NCI-H69 (cell line): ENCODE data around the gene ZCCHC17.
A peak's percentile ranks its signal among the peaks of the same experiment; 100 is the strongest.
"Not testable (repeated sequence)": the region's sequence is repeated elsewhere in the genome, so short reads cannot be mapped to it uniquely, and the experiment has no call there.

Source experiments
- DNase-seq: peaks from one replicate; lab custom pipeline; 2025; lab: John Stamatoyannopoulos, UW

Gene ZCCHC17

GRCh38 chr1:31371121-31371959, 74.5 kb downstream of the ZCCHC17 start:
- DNase-seq: no peak

- no peak for DNase-seq
These were observed 75.2 kb downstream of the ZCCHC17 start for GRCh38 chr1:31372051-31372450.

DNA sequence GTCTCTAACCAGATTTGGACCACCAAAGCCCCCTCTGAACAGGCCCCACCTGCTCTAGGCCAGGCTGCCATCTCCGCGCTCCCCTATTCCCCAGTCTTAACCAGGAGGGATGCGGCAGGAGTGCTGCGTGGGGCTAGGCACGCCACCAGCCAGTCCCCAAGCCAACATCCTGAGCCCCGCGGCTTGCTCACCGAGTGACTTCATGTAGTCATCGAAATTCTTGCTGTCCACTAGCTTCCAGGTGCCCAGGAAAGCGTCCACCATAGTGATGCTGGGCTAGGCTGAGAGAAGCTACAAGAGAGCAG, 75.9 kb downstream of the ZCCHC17 start:
- DNase-seq: no peak

DNA sequence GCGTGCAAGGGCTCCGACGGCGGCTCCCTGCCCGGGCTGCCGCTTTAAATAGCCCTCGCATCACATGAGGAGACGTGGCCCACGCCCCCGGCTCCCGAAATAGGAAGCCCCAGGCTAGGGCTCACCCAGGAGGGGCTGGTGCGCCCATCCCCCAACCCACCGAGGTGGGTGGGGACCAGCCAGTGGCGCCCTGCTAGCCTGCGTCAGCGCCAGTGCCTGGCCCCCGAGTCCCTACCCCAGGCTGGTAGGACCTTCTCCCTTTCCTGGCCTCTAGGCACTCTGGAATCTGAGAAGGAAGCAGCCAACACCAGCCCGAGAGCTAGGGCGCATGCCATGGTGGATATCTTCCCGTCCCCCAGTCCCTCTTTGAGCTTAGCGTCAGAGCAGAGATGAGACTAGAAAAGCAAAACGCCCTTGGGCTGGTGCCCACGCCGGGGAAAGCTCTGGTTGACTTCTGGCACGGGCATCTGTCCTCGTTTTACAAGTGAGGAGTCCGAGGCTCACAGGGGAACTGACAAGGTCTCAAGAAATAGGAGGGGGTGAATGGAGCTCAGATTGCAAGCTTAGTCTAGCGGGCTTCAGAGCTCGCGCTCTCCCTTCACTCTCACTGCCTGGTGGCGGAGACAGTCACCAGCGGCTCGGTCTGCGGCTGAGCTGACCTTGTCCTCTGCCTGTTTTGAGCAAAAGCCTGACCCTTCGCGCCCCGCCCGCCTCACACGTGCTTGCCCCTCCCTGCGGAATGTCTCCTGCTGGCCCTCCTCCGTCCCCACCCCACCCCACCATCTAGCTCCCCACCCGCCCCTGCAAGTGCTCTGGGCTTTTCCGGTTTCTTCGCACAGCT, 76.4 kb downstream of the ZCCHC17 start, which contains the start of gene FABP3:
TSS of gene FABP3 (minus strand) at position 21 of the 841 bp plus-strand sequence. CDS start 62 bp downstream, outside the sequence.
- DNase-seq: peak; percentile 76

- no peak for DNase-seq
These were observed 77.2 kb downstream of the ZCCHC17 start for GRCh38 chr1:31373897-31374486.

GRCh38 chr1:31374511-31375196, 77.8 kb downstream of the ZCCHC17 start:
- DNase-seq: peak; percentile 15

- peak; percentile 93 for DNase-seq
These were observed 79.7 kb downstream of the ZCCHC17 start for GRCh38 chr1:31376375-31377134.

DNA sequence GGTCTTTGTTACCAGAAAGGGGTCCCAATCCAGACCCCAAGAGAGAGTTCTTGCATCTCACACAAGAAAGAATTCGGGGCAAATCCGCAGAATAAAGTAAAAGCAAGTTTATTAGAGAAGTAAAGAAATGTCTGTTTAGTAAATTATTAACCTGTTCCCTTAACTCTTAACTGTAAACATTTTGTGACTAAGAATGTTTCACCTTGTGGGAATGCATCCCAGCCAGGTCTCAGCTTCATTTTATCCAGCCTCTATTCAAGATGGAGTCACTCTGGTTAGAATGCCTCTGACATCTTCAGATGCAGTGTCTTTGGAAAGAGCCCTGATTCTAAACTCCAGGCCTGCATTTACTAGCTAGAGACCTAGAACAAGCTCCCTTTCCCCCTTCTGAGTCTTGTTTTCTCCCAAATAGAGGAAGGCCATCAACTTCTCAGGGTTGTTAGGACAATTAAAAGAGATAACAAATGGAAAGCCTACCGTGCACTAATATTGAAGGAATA, 80.6 kb downstream of the ZCCHC17 start:
- DNase-seq: no peak

DNA sequence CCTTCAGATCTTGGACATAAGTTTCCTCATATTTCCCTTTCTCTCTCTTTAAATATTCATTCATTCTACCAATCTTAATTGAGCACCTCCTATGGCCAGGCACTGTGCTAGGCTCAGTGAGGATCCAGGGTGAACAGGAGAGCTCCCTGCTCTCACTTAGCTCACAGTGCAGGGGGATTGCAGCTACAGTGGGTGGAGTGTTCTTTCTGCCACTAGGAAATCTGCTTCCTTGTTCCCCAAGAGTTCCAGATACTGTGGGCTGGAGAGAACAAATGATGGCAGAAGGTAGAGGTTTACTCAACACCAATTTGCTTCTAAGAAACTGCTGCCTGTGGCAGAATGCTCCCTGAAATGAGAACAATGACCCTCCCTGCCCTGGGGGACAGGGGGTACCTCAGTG, 81.2 kb downstream of the ZCCHC17 start:
- DNase-seq: no peak

GRCh38 chr1:31380181-31380580, 83.3 kb downstream of the ZCCHC17 start:
- no peak for DNase-seq

DNA sequence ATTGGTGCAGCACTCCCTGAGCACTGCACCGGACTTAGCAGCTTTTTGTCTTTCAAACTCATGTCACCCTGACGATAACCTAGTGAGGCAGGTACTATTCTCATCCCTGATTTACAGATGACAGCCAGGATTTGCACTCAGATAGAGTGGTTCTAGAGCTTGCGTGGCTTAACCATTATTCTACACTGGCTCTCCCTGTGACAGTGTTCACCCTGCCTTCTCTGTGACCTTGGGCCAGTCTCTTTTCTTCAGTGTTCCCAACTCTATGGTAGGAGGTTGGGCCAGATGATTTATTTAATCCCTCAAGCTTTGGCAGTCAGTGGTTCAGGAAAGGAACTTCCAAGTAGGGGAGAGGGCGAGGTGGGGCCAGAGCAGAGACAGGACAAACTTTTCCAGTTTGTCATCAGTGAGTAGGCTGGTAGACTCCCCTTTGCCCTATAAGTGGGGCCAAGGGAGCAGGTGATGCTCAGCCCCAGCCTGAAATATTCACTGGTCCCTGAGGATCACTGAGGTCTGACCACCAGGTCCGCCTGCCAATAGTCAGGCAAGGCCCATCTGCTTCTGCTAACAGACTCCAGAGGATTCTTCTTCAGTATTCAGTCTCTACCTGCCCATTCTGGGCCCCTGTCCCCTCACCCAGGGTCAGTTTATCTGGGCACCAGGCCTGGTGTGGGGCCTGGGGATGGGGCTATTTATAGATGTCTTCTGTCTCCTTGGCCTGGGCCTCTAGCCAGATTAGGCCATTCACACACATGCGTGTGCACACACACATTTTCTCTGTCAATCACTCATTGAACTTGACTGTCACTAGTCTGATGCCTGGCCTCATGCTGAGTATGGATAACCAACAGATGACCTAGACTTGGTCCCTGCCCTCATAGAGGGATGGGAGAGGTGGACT, 84.8 kb downstream of the ZCCHC17 start:
- no peak for DNase-seq

DNA sequence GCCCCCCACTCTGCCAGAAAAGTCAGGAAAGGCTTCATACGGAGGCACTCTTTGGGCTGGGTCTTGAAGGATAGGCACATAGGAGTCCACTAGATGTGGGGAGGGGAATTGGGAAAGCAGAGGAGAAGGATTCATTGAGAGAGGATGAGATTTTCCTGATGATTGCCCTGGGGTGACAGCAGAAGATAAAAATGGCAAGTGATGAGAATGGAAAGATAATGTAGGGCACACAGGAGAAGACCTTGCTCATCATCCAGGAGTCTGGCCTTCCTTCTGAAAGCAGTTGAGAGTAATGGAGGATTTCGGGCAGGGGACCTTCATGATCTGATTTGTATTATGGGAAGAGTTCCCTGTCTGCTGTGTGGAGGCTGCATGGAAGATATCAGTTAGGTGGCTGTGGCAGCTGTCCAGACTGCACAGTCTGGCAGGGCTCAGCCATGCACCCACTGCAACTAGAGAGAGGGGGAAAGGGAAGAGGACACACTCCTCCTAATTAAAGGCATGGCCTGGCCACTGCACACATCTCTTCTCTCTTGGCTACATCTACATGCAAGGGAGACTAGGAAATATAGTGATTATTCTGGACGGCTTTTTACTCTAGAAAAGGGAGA, 85.7 kb downstream of the ZCCHC17 start:
- no peak for DNase-seq

DNA sequence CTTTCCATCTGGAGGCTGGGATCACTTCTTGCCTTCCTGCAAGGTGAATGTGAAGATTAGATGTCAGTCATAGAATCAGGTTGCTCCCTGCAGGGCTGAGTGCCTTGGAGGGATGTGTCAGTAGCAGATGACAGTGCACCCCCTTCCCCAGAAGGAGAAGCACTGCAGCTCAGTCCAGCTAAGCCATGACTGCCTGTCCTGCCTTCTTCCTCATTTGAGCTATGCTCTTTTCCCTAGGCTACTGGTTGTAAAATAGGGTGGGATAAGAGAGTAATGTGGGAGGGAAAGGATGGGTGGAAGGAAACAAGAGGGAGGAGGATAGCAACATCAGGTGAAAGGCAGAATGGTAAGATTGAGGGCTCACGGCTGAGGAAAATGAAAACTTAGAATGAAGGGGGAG, 87.1 kb downstream of the ZCCHC17 start:
- DNase-seq: no peak

DNA sequence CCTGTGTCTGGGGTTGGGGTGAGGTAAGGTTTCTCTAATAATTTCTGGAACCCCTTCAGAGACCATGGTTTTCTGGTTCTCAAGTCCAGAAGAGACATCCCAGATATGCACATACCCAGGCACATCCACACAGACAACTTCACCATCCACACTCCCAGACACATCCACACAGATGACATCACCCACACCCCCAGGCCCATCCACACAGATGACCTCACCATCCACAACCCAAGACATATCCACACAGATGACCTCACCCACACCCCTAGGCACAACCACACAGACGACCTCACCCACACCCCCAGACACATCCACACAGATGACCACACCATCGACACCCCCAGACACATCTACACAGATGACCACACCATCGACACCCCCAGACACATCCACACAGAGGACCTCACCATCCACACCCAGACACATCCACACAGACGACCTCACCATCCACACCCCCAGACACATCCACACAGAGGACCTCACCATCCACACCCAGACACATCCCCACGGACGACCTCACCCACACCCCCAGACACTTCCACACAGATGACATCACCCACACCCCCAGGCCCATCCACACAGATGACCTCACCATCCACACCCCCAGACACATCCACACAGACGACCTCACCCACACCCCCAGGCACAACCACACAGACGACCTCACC, 89.9 kb downstream of the ZCCHC17 start:
- not testable (repeated sequence) for DNase-seq

DNA sequence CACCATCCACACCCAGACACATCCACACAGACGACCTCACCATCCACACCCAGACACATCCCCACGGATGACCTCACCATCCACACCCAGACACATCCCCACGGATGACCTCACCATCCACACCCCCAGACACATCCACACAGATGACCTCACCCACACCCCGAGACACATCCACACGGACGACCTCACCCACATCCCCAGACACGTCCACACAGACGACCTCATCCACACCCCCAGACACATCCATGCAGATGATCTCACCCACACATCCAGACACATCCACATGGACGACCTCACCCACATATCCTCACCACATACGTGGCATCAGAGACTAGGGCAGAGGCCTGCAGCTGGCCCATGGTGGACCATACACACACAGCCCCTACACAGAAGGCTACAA, 90.8 kb downstream of the ZCCHC17 start:
- DNase-seq: no peak

DNA sequence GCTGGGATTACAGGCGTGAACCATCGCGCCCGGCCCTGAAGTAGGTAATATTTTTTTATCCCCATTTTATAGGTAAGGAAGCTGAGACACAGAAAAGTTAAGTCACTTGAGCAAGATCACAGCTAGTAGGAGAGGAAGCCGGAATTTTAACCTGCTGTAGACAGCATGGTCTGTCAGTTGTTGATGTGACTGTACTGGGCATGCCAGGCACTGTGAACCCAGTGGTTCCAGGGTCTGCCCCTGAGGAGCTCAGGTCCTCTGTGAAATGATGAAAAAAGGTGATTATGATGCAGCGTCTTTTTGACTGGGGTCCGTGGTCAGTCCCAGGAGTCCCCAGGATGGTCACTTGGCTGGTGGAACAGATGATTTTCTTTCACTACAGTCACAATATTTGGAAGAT, 92.8 kb downstream of the ZCCHC17 start:
- DNase-seq: no peak

DNA sequence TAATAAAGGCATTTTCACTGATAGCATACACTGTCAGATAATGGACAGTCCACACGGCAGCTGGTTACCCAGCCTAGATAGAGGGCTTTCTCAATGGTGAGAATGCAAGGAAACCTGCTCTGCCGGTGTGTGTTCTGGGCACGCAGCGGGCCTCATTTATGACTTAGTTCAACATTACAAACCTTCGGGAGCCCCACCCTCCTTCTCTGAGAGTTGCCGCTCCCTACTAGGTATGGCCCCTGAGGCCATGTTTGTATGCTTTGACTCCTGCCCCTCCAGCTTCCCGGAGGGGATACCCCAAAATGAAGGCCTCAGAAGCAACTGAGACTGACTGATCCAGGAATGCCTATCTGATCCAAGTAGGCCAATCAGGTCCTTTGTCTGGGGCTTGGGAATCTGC, 93.2 kb downstream of the ZCCHC17 start:
- DNase-seq: no peak

DNA sequence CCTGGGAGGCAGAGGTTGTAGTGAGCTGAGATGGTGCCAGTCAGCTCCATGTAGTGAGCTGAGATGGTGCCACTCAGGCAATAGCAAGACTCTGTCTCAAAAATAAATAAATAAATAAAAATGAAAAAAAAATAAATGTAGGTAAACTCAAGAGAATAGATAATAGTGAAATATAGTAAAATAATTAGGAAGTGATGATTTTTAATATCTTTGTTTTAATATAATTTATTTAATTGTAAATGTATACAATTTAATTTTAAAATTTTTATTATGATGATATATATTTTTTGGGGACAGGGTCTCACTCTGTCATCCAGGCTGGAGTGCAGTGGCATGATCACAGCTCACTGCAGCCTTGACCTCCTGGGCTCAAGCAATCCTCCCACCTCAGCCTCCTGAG, 96.6 kb downstream of the ZCCHC17 start:
- DNase-seq: no peak

- peak; percentile 88 for DNase-seq
These were observed 97.9 kb downstream of the ZCCHC17 start for GRCh38 chr1:31394584-31395193.
